H1 (cell line): ENCODE results near the gene STX8. TPM values are rescaled to one million over a fixed set of nuclear protein-coding genes. Genes with fewer than 3 reads are reported as not detected.

Experiments
- CTCF ChIA-PET: fragments of 300-600 bp; sonication (Branson Sonifier 250); formaldehyde crosslinking; loops from one replicate; lab custom pipeline; 2021; ENCODE audit not compliant: partially characterized antibody; lab: Charles Lee
- POLR2A ChIA-PET: fragments of 300-600 bp; sonication (Branson Sonifier 250); formaldehyde crosslinking; loops from one replicate; lab custom pipeline; 2021; ENCODE audit warnings: inconsistent platforms; ENCODE audit not compliant: partially characterized antibody; lab: Charles Lee
- DNase-seq, 2 experiments: peaks; one replicate each; pipeline versions ENCODE4 v3.0.0 to v3.0.0-alpha.2; 2010 to 2022; ENCODE audit warnings: low spot score in 2 of 2, low read depth in 1 of 2, mixed read lengths in 1 of 2
- FAIRE-seq: peaks from 2 replicates; lab custom pipeline; 2011; peaks lifted over from hg19 to GRCh38; lab: Jason Lieb, UNC
- H2AFZ ChIP-seq: 2 replicates; pipeline ENCODE4 v1.8.1; 2012; ENCODE audit warnings: low read length, inconsistent platforms
- H2AK5ac ChIP-seq: 2 replicates; pipeline ENCODE4 v1.6.1; 2013; ENCODE audit warnings: low read depth, low read length
- H2BK120ac ChIP-seq: replicated peaks from 2 replicates; pipeline ENCODE3; 2013; ENCODE audit warnings: low read depth, low read length, inconsistent platforms
- H2BK12ac ChIP-seq: 2 replicates; pipeline ENCODE4 v1.6.1; 2013; ENCODE audit warnings: low read depth, low read length
- H2BK15ac ChIP-seq: 2 replicates; pipeline ENCODE4 v1.6.1; 2013; ENCODE audit warnings: low read length
- H2BK20ac ChIP-seq: 2 replicates; pipeline ENCODE4 v1.6.1; 2013; ENCODE audit warnings: low read length
- H2BK5ac ChIP-seq: 2 replicates; pipeline ENCODE4 v1.6.1; 2013; ENCODE audit warnings: low read depth, low read length
- H3K14ac ChIP-seq: 2 replicates; pipeline ENCODE4 v1.6.1; 2013; ENCODE audit warnings: inconsistent platforms; ENCODE audit not compliant: insufficient read length
- H3K18ac ChIP-seq: 2 replicates; pipeline ENCODE4 v1.6.1; 2013; ENCODE audit warnings: low read length; ENCODE audit errors: extremely low read depth
- H3K23ac ChIP-seq: 2 replicates; pipeline ENCODE4 v1.6.1; 2013; ENCODE audit warnings: inconsistent platforms; ENCODE audit not compliant: insufficient read length
- H3K23me2 ChIP-seq: 2 replicates; pipeline ENCODE4 v1.6.1; 2013; ENCODE audit warnings: low read depth, low read length
- H3K27ac ChIP-seq: 2 replicates; pipeline ENCODE4 v1.6.1; 2011; ENCODE audit warnings: low read depth, low read length, inconsistent platforms
- H3K27me3 ChIP-seq, 4 experiments: replicated peaks in 1 of 4; 1 replicate in 1 of 4; 2 replicates in 3 of 4; pipeline versions ENCODE4 v1.6.1 to v1.8.1; 2011 to 2013; ENCODE audit warnings: low read length in 3 of 4, mild to moderate bottlenecking in 3 of 4, inconsistent platforms in 2 of 4, mixed read lengths in 2 of 4, moderate library complexity in 1 of 4; ENCODE audit not compliant: control insufficient read depth in 3 of 4, insufficient read depth in 3 of 4; ENCODE audit errors: extremely low read depth in 1 of 4
- H3K36me3 ChIP-seq, 4 experiments: 2 replicates each; pipeline versions ENCODE4 v1.6.1 to v1.8.1; 2011 to 2013; ENCODE audit warnings: mild to moderate bottlenecking in 4 of 4, low read length in 3 of 4, moderate library complexity in 2 of 4, control low read depth in 1 of 4, inconsistent platforms in 1 of 4; ENCODE audit not compliant: insufficient read depth in 4 of 4, control insufficient read depth in 2 of 4
- H3K4ac ChIP-seq: replicated peaks from 2 replicates; pipeline ENCODE3; 2013; ENCODE audit warnings: low read length, low read depth, mixed read lengths, inconsistent platforms; ENCODE audit not compliant: insufficient read length
- H3K4me1 ChIP-seq, 4 experiments: replicated peaks in 1 of 4; 1 replicate in 1 of 4; 2 replicates in 3 of 4; pipeline versions ENCODE4 v1.6.1 to v1.8.1; 2011 to 2013; ENCODE audit warnings: low read length in 3 of 4, inconsistent platforms in 2 of 4, mixed read lengths in 1 of 4; ENCODE audit not compliant: insufficient read depth in 4 of 4, control insufficient read depth in 3 of 4
- H3K4me2 ChIP-seq, 2 experiments: 2 replicates each; pipeline versions ENCODE4 v1.6.1 to v1.8.1; 2011 to 2013; ENCODE audit warnings: low read depth in 2 of 2, low read length in 2 of 2, control low read depth in 1 of 2, inconsistent platforms in 1 of 2, mild to moderate bottlenecking in 1 of 2; ENCODE audit not compliant: insufficient read depth in 1 of 2
- H3K4me3 ChIP-seq, 4 experiments: fragments of 200-600, 300-600 bp in 1 of 4; sonication (generic), shearing (Covaris generic), sonication (Bioruptor Twin) in 1 of 4; 2 replicates each; pipeline versions ENCODE4 v1.5.1 to v1.8.1; 2011 to 2016; ENCODE audit warnings: low read length in 4 of 4, low read depth in 3 of 4, control low read depth in 2 of 4, inconsistent platforms in 2 of 4, mild to moderate bottlenecking in 2 of 4, mixed read lengths in 1 of 4, moderate library complexity in 1 of 4; ENCODE audit not compliant: insufficient read depth in 2 of 4; ENCODE audit errors: extremely low read depth in 1 of 4
- H3K56ac ChIP-seq: replicated peaks from 2 replicates; pipeline ENCODE3; 2013; ENCODE audit warnings: low read depth, mild to moderate bottlenecking, mixed read lengths, low read length, inconsistent platforms; ENCODE audit not compliant: insufficient read length
- H3K79me1 ChIP-seq: 2 replicates; pipeline ENCODE4 v1.6.1; 2013; ENCODE audit warnings: low read depth, low read length, control low read depth
- H3K79me2 ChIP-seq, 2 experiments: 2 replicates each; pipeline versions ENCODE4 v1.6.1 to v1.8.1; 2012 to 2013; ENCODE audit warnings: low read length in 2 of 2, mild to moderate bottlenecking in 2 of 2, inconsistent platforms in 1 of 2; ENCODE audit not compliant: insufficient read depth in 2 of 2, control insufficient read depth in 1 of 2
- H3K9ac ChIP-seq, 4 experiments: replicated peaks in 1 of 4; 1 replicate in 1 of 4; 2 replicates in 3 of 4; pipeline versions ENCODE4 v1.6.1 to v1.8.1; 2011 to 2013; ENCODE audit warnings: low read depth in 3 of 4, low read length in 3 of 4, control low read depth in 2 of 4, mild to moderate bottlenecking in 2 of 4, moderate library complexity in 2 of 4, inconsistent platforms in 1 of 4; ENCODE audit errors: extremely low read depth in 1 of 4
- H3K9me3 ChIP-seq, 2 experiments: 2 replicates each; pipeline versions ENCODE4 v1.6.1 to v1.8.1; 2012 to 2013; ENCODE audit warnings: mild to moderate bottlenecking in 2 of 2, moderate library complexity in 2 of 2, control low read depth in 1 of 2, inconsistent platforms in 1 of 2, low read depth in 1 of 2, low read length in 1 of 2, mixed read lengths in 1 of 2; ENCODE audit not compliant: insufficient read depth in 2 of 2
- H4K20me1 ChIP-seq, 2 experiments: replicated peaks in 1 of 2; 2 replicates each; pipeline versions ENCODE3 to v1.8.1; 2011 to 2013; ENCODE audit warnings: inconsistent platforms in 2 of 2, low read length in 2 of 2, mild to moderate bottlenecking in 1 of 2; ENCODE audit not compliant: insufficient read depth in 2 of 2, control insufficient read depth in 1 of 2
- H4K5ac ChIP-seq: 2 replicates; pipeline ENCODE4 v1.6.1; 2013; ENCODE audit warnings: low read length, low read depth, mixed read lengths, inconsistent platforms; ENCODE audit not compliant: insufficient read length
- H4K8ac ChIP-seq: 2 replicates; pipeline ENCODE4 v1.8.0; 2013; ENCODE audit warnings: mild to moderate bottlenecking, moderate library complexity, low read length, inconsistent platforms; ENCODE audit not compliant: insufficient read depth; ENCODE audit errors: extremely low read depth
- H4K91ac ChIP-seq: replicated peaks from 2 replicates; pipeline ENCODE3; 2013; ENCODE audit warnings: low read length, mixed read lengths, inconsistent platforms; ENCODE audit not compliant: insufficient read length
- EGR1 ChIP-seq: IDR thresholded peaks from 2 replicates; pipeline ENCODE4 v1.6.1; 2011; ENCODE audit warnings: low read depth, low read length, borderline replicate concordance
- KDM5A ChIP-seq: fragments of 200-600 bp; IDR thresholded peaks from 2 replicates; pipeline ENCODE4 v1.7.1; 2012; ENCODE audit warnings: mild to moderate bottlenecking, low read length, inconsistent platforms, mixed read lengths
- WGBS, 2 experiments: shearing (Covaris generic) in 1 of 2; methylation state at CpG; one replicate each; pipeline versions ENCODE4 v1.1.6 to v1.1.7; 2013 to 2015; ENCODE audit warnings: low lambda C conversion rate in 2 of 2, mixed read lengths in 2 of 2, inconsistent platforms in 1 of 2, low coverage in 1 of 2, missing lambda C conversion rate in 1 of 2; ENCODE audit not compliant: insufficient replicate concordance in 2 of 2, insufficient coverage in 1 of 2, insufficient read length in 1 of 2; ENCODE audit errors: extremely low coverage in 1 of 2, missing lambda C conversion rate in 1 of 2; 5-methylcytosine and 5-hydroxymethylcytosine counted together
- polyA plus RNA-seq, 7 experiments: library from polyadenylated mRNA; depleted of rRNA in 3 of 7; stranded (reverse) in 5 of 7; unstranded in 2 of 7; fragments of >200 nt in 5 of 7; fragments of 200-250 nt in 2 of 7; gene quantifications; 1 replicate in 5 of 7; 2 replicates in 1 of 7; 4 replicates in 1 of 7; pipeline versions ENCODE4 v1.2.1 to v1.2.3, GENCODE V29; 2011 to 2013; ENCODE audit warnings: missing spikeins in 2 of 7, mixed read lengths in 2 of 7
- total RNA-seq: library from RNA; stranded (reverse); fragmentation: NEBNext Ultra II Directional; extraction: Animal tissue kit (Norgen Biotek cat#: 25700); gene quantifications from 2 replicates; pipeline ENCODE4 v1.2.1, GENCODE V29; 2021

STX8 gene
- total and polyA plus RNA-seq, 2 of the 8 experiments (the other 6 are each of a cell fraction or from before 2014, with no cell fraction given) = 22.8 to 42.5 TPM

GRCh38 chr17:9408868-9409829, 166.5 kb downstream of the STX8 start:
- CTCF ChIA-PET = interaction anchor here (0.8 to 1.5 kb wide), 6 partner anchors 11 to 117 kb away, joined by 3 read pairs; no protein-coding TSS in a partner anchor

More at GRCh38 chr17:9408868-9409829, 166.5 kb downstream of the STX8 start:
- Histone ChIP-seq H2AK5ac (no peak overlapping the region), H3K18ac (no peak overlapping the region), H3K23ac (no peak overlapping the region), H2BK15ac (no peak overlapping the region), H2BK12ac (no peak overlapping the region), H4K8ac (no peak overlapping the region), H2BK5ac (no peak overlapping the region), H3K9ac (no peak overlapping the region), H2BK20ac (no peak overlapping the region), H4K91ac (no peak overlapping the region), H3K27ac (no peak overlapping the region), H3K79me2 (no peaks in the 10 kb centered on the region), H4K5ac (no peak overlapping the region), H3K56ac (no peak overlapping the region), H3K4me3 (no peak overlapping the region), H3K23me2 (peaks cover 4% of the 10 kb centered on the region; the same call in 1 of the 2 replicates)
- POLR2A ChIA-PET = no interaction called here
- no peak for FAIRE-seq
- no peak for DNase-seq
- 88% methylated on average over 12 of the region's 12 CpGs; no CpG with 5 or more reads in 1 of the 2 experiments for WGBS, 2 experiments
- TF ChIP-seq EGR1 (no peak), KDM5A (no peak)
- TF ChIP-seq, all 59 proteins: peak for 0
- no peaks in the 10 kb centered on the region for H4K20me1 ChIP-seq
- no peak overlapping the region for H3K4ac ChIP-seq
- no peaks in the 10 kb centered on the region for H3K36me3 ChIP-seq
- H3K4me1 ChIP-seq = peaks cover 0 to 3% (median 0%) of the 10 kb centered on the region in 4 experiments; a peak in 2 of 7 replicates
- H3K9me3 ChIP-seq = no peaks in the 10 kb centered on the region
- no peaks in the 10 kb centered on the region for H3K79me1 ChIP-seq
- H3K27me3 ChIP-seq = no peaks in the 10 kb centered on the region
- no peak overlapping the region for H2BK120ac ChIP-seq
- H3K14ac ChIP-seq = no peak overlapping the region
- H2AFZ ChIP-seq = no peak overlapping the region
- no peak overlapping the region for H3K4me2 ChIP-seq
